ENCODE data around the gene SPATA45.
"Not testable (repeated sequence)": the region's sequence is repeated elsewhere in the genome, so short reads cannot be mapped to it uniquely, and the experiment has no call there.

SPATA45 gene

DNA sequence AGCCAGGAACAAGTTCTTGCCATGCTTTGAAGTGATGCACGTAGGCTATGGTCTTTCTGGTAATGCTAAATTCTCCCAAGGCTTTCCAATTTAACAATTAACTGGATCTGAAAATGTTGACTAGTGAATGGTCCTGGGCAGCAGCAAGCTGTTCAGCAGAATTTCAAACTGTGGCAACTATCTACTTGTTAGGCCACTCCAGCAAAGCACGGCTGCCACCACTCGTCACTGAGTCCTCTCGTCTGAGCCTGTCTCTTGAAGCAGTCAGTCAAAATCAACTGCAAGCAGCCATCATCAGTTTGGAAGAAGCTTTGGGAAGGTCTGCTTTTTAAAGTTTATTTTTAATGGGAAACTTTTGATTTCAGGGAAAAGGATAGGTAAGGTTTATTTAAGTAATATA lies 16.8 kb upstream of the SPATA45 start:
- TF ChIP-seq CTCF (IDR thresholded peaks at IDR 0.05; ENCODE audit: low read depth, low read length) (peak; percentile 33; the same call in 1 of the 2 replicates), EZH2phosphoT487 (IDR thresholded peaks at IDR 0.05; ENCODE audit: low read depth) (no peak)
- Histone ChIP-seq H2AFZ (ENCODE audit: low read depth, low read length) (no peak overlapping the region), H3K79me2 (ENCODE audit: low read length) (peaks cover 83% of the 10 kb centered on the region), H3K9ac (ENCODE audit: low read length) (no peak overlapping the region), H3K4me1 (ENCODE audit: low read length) (peaks cover 37% of the 10 kb centered on the region), H3K4me2 (ENCODE audit: low read length) (peak overlapping the region; percentile 23), H3K4me3 (ENCODE audit: low read length) (no peak overlapping the region), H3K36me3 (replicated peaks; ENCODE audit: low read depth, low read length) (peaks cover 64% of the 10 kb centered on the region), H4K20me1 (ENCODE audit: insufficient read depth, low read length) (peaks cover 27% of the 10 kb centered on the region), H3K27ac (ENCODE audit: low read length) (peak overlapping the region; percentile 15), H3K9me3 (ENCODE audit: insufficient read depth, low read length) (0 out of 2 replicates have a peak, but pooled peaks cover 4% of the 10 kb centered on the region), H3K27me3 (ENCODE audit: low read depth, low read length) (no peaks in the 10 kb centered on the region)

GRCh38 chr1:212863345-212863744 lies 15.9 kb upstream of the SPATA45 start:
- H3K4me3 ChIP-seq (ENCODE audit: low read length); H3K9ac ChIP-seq (ENCODE audit: low read length); H3K9me3 ChIP-seq (ENCODE audit: insufficient read depth, low read length); H2AFZ ChIP-seq (ENCODE audit: low read depth, low read length); H3K27me3 ChIP-seq (ENCODE audit: low read depth, low read length); H3K27ac ChIP-seq (ENCODE audit: low read length): not testable (repeated sequence)
- Histone ChIP-seq H3K4me2 (ENCODE audit: low read length) (peak overlapping the region; percentile 23; the same call in 1 of the 2 replicates), H4K20me1 (ENCODE audit: insufficient read depth, low read length) (peaks cover 27% of the 10 kb centered on the region), H3K4me1 (ENCODE audit: low read length) (peaks cover 42% of the 10 kb centered on the region), H3K36me3 (replicated peaks; ENCODE audit: low read depth, low read length) (peaks cover 65% of the 10 kb centered on the region), H3K79me2 (ENCODE audit: low read length) (peaks cover 87% of the 10 kb centered on the region)

DNA sequence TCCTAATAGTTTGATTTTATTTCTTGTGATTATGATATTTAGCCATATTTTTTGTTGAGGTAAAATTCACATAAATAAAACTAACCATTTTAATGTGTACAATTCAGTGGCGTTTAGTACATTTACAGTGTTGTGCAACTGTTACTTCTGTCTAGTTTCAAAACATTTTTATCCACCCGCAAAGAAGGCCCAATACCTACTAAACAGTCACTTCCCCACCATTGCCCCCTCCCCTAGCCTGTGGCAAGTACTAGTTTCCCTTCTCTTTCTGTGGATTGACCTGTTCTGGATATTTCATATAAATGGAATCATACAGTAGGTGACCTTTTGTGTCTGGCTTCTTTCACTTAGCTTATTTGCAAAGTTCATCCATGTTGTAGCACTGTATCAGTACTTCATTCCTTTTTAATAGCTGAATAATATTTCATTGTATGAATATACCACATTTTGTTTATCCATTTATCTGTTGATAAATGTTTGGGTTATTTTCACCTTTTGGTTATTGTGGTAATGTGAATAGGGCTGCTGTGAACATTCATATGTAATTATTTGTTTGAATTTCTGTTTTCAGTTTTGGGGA lies 14.8 kb upstream of the SPATA45 start:
- Histone ChIP-seq H3K9me3 (ENCODE audit: insufficient read depth, low read length) (0 out of 2 replicates have a peak, but pooled peaks cover 4% of the 10 kb centered on the region), H3K9ac (ENCODE audit: low read length) (no peak overlapping the region), H3K4me1 (ENCODE audit: low read length) (peaks cover 43% of the 10 kb centered on the region), H3K4me2 (ENCODE audit: low read length) (no peak overlapping the region), H3K27me3 (ENCODE audit: low read depth, low read length) (no peaks in the 10 kb centered on the region), H3K79me2 (ENCODE audit: low read length) (peaks cover 96% of the 10 kb centered on the region), H4K20me1 (ENCODE audit: insufficient read depth, low read length) (peaks cover 27% of the 10 kb centered on the region), H3K36me3 (replicated peaks; ENCODE audit: low read depth, low read length) (peaks cover 62% of the 10 kb centered on the region), H3K4me3 (ENCODE audit: low read length) (no peak overlapping the region), H3K27ac (ENCODE audit: low read length) (no peak overlapping the region), H2AFZ (ENCODE audit: low read depth, low read length) (no peak overlapping the region)
- no peak for TF ChIP-seq EZH2phosphoT487 (IDR thresholded peaks at IDR 0.05; ENCODE audit: low read depth)
- no peak for TF ChIP-seq CTCF (IDR thresholded peaks at IDR 0.05; ENCODE audit: low read depth, low read length)

GRCh38 chr1:212860713-212861581 lies 13.5 kb upstream of the SPATA45 start:
- Histone ChIP-seq H3K27me3 (ENCODE audit: low read depth, low read length) (no peaks in the 10 kb centered on the region), H2AFZ (ENCODE audit: low read depth, low read length) (no peak overlapping the region), H3K79me2 (ENCODE audit: low read length) (peaks cover 91% of the 10 kb centered on the region), H4K20me1 (ENCODE audit: insufficient read depth, low read length) (peaks cover 27% of the 10 kb centered on the region), H3K4me3 (ENCODE audit: low read length) (peak overlapping the region; percentile 83; the same call in 1 of the 2 replicates), H3K4me2 (ENCODE audit: low read length) (peak overlapping the region; percentile 4; the same call in 1 of the 2 replicates), H3K27ac (ENCODE audit: low read length) (no peak overlapping the region), H3K9me3 (ENCODE audit: insufficient read depth, low read length) (0 out of 2 replicates have a peak, but pooled peaks cover 4% of the 10 kb centered on the region), H3K4me1 (ENCODE audit: low read length) (peaks cover 50% of the 10 kb centered on the region), H3K9ac (ENCODE audit: low read length) (no peak overlapping the region), H3K36me3 (replicated peaks; ENCODE audit: low read depth, low read length) (peaks cover 52% of the 10 kb centered on the region)
- no peak for TF ChIP-seq CTCF (IDR thresholded peaks at IDR 0.05; ENCODE audit: low read depth, low read length)
- TF ChIP-seq EZH2phosphoT487 (IDR thresholded peaks at IDR 0.05; ENCODE audit: low read depth): no peak
